MCF 10A (cell line): ENCODE data around the gene ZDHHC22. TPM values are rescaled to one million over a fixed set of nuclear protein-coding genes. Genes with fewer than 3 reads are reported as not detected.

ENCODE experiments used
- BruUV-seq: library from RNA; stranded (reverse); fragments of 400-500 nt; replicated peaks from 2 replicates; lab custom pipeline; 2021; lab: Mats Ljungman, UMichigan
- CTCF ChIA-PET: fragments of 300-600 bp; sonication (Branson Sonifier 250); formaldehyde crosslinking; extraction: SDS; loops from one replicate; lab custom pipeline; 2021; ENCODE audit warnings: antibody characterized with exemption, inconsistent platforms; lab: Yijun Ruan, JAX
- POLR2A ChIA-PET: fragments of 300-600, 350-650 bp; sonication (Branson Sonifier 250); formaldehyde crosslinking; extraction: SDS; loops from one replicate; lab custom pipeline; 2020; ENCODE audit warnings: antibody characterized with exemption, inconsistent platforms; lab: Yijun Ruan, JAX
- DNase-seq: peaks from one replicate; pipeline ENCODE4 v3.0.0-alpha.2; 2018; ENCODE audit not compliant: unreplicated experiment
- H3K27ac Mint-ChIP-seq: one replicate; pipeline ENCODE4 v1.8.0; 2022; ENCODE audit warnings: mild to moderate bottlenecking, low read depth, mixed read lengths; ENCODE audit not compliant: unreplicated experiment
- H3K27me3 Mint-ChIP-seq: one replicate; pipeline ENCODE4 v1.8.0; 2022; ENCODE audit warnings: mixed read lengths; ENCODE audit not compliant: insufficient read depth, unreplicated experiment
- H3K36me3 Mint-ChIP-seq: one replicate; pipeline ENCODE4 v1.8.0; 2022; ENCODE audit warnings: mild to moderate bottlenecking, moderate library complexity, mixed read lengths; ENCODE audit not compliant: insufficient read depth, unreplicated experiment
- H3K4me1 Mint-ChIP-seq: one replicate; pipeline ENCODE4 v1.8.0; 2022; ENCODE audit warnings: mixed read lengths; ENCODE audit not compliant: insufficient read depth, unreplicated experiment
- H3K4me3 Mint-ChIP-seq: one replicate; pipeline ENCODE4 v1.8.0; 2022; ENCODE audit warnings: mild to moderate bottlenecking, moderate library complexity, mixed read lengths; ENCODE audit not compliant: unreplicated experiment
- H3K9me3 Mint-ChIP-seq: one replicate; pipeline ENCODE4 v1.8.0; 2022; ENCODE audit warnings: mixed read lengths; ENCODE audit not compliant: unreplicated experiment
- CTCF ChIP-seq: fragments of 200-600 bp; IDR thresholded peaks from one replicate; pipeline ENCODE4 v1.8.0; 2022; ENCODE audit warnings: antibody characterized with exemption, mild to moderate bottlenecking; ENCODE audit not compliant: unreplicated experiment
- intact Hi-C: fragments of 100-400 bp; cut with micrococcal nuclease; formaldehyde crosslinking; loops from 2 replicates; pipeline ENCODE4 v1.14.1; 2022
- total RNA-seq: library from RNA; stranded (reverse); gene quantifications from 2 replicates; pipeline ENCODE4 v1.2.3, GENCODE V29; 2022

Gene ZDHHC22
- total RNA-seq, 1 experiment from 2014 or later = not detected

GRCh38 chr14:77153802-77154201, 12.2 kb upstream of the ZDHHC22 start:
- no peaks in the 10 kb centered on the region for H3K27me3 Mint-ChIP-seq
- ChIA-PET POLR2A (interaction anchor here (0.8 to 2.0 kb wide), 3 partner anchors 54 to 161 kb away, joined by 3 to 8 read pairs (median 5); no protein-coding TSS in a partner anchor), CTCF (interaction anchor here (0.6 to 8.4 kb wide), 23 partner anchors 8 to 1090 kb away, joined by 3 to 153 read pairs (median 5); partner anchors contain the start of genes GSTZ1, TMEM63C and ZDHHC22)
- H3K27ac Mint-ChIP-seq = no peak overlapping the region
- intact Hi-C loops = loop anchor here (5.0 kb wide), 2 partner anchors 303 to 398 kb away; partner anchors contain the start of genes AHSA1 and VIPAS39
- no peak overlapping the region for H3K4me3 Mint-ChIP-seq
- no TSS peak for BruUV-seq
- no peak for TF ChIP-seq CTCF
- peaks cover 17% of the 10 kb centered on the region for H3K4me1 Mint-ChIP-seq
- H3K9me3 Mint-ChIP-seq = no peaks in the 10 kb centered on the region
- no peaks in the 10 kb centered on the region for H3K36me3 Mint-ChIP-seq
- no peak for DNase-seq

- H3K4me3 Mint-ChIP-seq = no peak overlapping the region
- intact Hi-C loops = loop anchor here (1.0 to 5.0 kb wide), 4 partner anchors 61 to 400 kb away; partner anchors contain the start of genes AHSA1 and VIPAS39
- POLR2A ChIA-PET = interaction anchor here (0.8 to 2.0 kb wide), 6 partner anchors 23 to 164 kb away, joined by 3 to 8 read pairs (median 4); no protein-coding TSS in a partner anchor
- CTCF ChIA-PET = interaction anchor here (0.6 to 8.4 kb wide), 65 partner anchors 9 to 402 kb away, joined by 3 to 153 read pairs (median 5); partner anchors contain the start of genes CIPC, GSTZ1, SAMD15 and TMED8
- DNase-seq = peak; percentile 31
- H3K9me3 Mint-ChIP-seq = no peaks in the 10 kb centered on the region
- BruUV-seq = no TSS peak
- peaks cover 5% of the 10 kb centered on the region for H3K4me1 Mint-ChIP-seq
- H3K27me3 Mint-ChIP-seq = peaks cover 4% of the 10 kb centered on the region
- no peak overlapping the region for H3K27ac Mint-ChIP-seq
- H3K36me3 Mint-ChIP-seq = no peaks in the 10 kb centered on the region
- TF ChIP-seq CTCF = peak; percentile 32
Observed at GRCh38 chr14:77151918-77152588, 10.5 kb upstream of the ZDHHC22 start.

- peaks cover 5% of the 10 kb centered on the region for H3K4me1 Mint-ChIP-seq
- no peak overlapping the region for H3K4me3 Mint-ChIP-seq
- intact Hi-C loops = loop anchor here (5.0 kb wide), 2 partner anchors 306 to 401 kb away; partner anchors contain the start of genes AHSA1 and VIPAS39
- H3K36me3 Mint-ChIP-seq = no peaks in the 10 kb centered on the region
- no peak overlapping the region for H3K27ac Mint-ChIP-seq
- peaks cover 12% of the 10 kb centered on the region for H3K27me3 Mint-ChIP-seq
- peak; percentile 35 for DNase-seq
- CTCF ChIA-PET = interaction anchor here (0.6 to 8.4 kb wide), 46 partner anchors 8 to 589 kb away, joined by 3 to 153 read pairs (median 4); partner anchors contain the start of genes CIPC, SAMD15, TMED8 and TMEM63C
- POLR2A ChIA-PET = interaction anchor here (0.9 to 2.0 kb wide), 3 partner anchors 22 to 165 kb away, joined by 3 to 7 read pairs (median 5); no protein-coding TSS in a partner anchor
- peak; percentile 35 for TF ChIP-seq CTCF
- no TSS peak for BruUV-seq
- no peaks in the 10 kb centered on the region for H3K9me3 Mint-ChIP-seq
Observed at GRCh38 chr14:77151245-77151644, 9.7 kb upstream of the ZDHHC22 start.
